Osteoblast (primary cell): Measurements from ENCODE around the gene ATP2B2. TPM values are rescaled to one million over a fixed set of nuclear protein-coding genes. Genes with fewer than 3 reads are reported as not detected.

Source experiments
- DNase-seq: peaks from one replicate; pipeline ENCODE4 v3.0.0; 2011; ENCODE audit warnings: low spot score, mixed read lengths; ENCODE audit not compliant: insufficient read length; ENCODE audit errors: missing footprints
- H2AFZ ChIP-seq: 2 replicates; pipeline ENCODE4 v1.6.0; 2011; ENCODE audit warnings: mild to moderate bottlenecking, low read length
- H3K27ac ChIP-seq: 2 replicates; pipeline ENCODE4 v1.5.1; 2011; ENCODE audit warnings: mild to moderate bottlenecking, low read depth, low read length, moderate library complexity
- H3K27me3 ChIP-seq: 2 replicates; pipeline ENCODE4 v1.6.0; 2012; ENCODE audit warnings: mild to moderate bottlenecking, control low read depth, inconsistent platforms, low read length, moderate library complexity; ENCODE audit not compliant: insufficient read depth
- H3K36me3 ChIP-seq: 2 replicates; pipeline ENCODE4 v1.5.1; 2011; ENCODE audit warnings: mild to moderate bottlenecking, low read length, control low read depth, moderate library complexity; ENCODE audit not compliant: insufficient read depth
- H3K4me1 ChIP-seq: 2 replicates; pipeline ENCODE4 v1.5.1; 2011; ENCODE audit warnings: mild to moderate bottlenecking, low read length, control low read depth, moderate library complexity; ENCODE audit not compliant: insufficient read depth
- H3K4me2 ChIP-seq: 2 replicates; pipeline ENCODE4 v1.6.0; 2011; ENCODE audit warnings: mild to moderate bottlenecking, low read length; ENCODE audit not compliant: insufficient read depth
- H3K4me3 ChIP-seq: fragments of 200-600 bp; sonication (generic); 3 replicates; pipeline ENCODE4 v1.5.1; 2012; ENCODE audit warnings: mild to moderate bottlenecking, low read length, inconsistent platforms; ENCODE audit not compliant: insufficient read depth
- H3K79me2 ChIP-seq: 2 replicates; pipeline ENCODE4 v1.6.0; 2012; ENCODE audit warnings: mild to moderate bottlenecking, low read length, control low read depth, inconsistent platforms; ENCODE audit not compliant: insufficient read depth
- H3K9me3 ChIP-seq: 2 replicates; pipeline ENCODE4 v1.5.1; 2011; ENCODE audit warnings: low read depth, low read length, control low read depth
- H4K20me1 ChIP-seq: 2 replicates; pipeline ENCODE4 v1.6.0; 2012; ENCODE audit warnings: mild to moderate bottlenecking, low read length, control low read depth; ENCODE audit not compliant: insufficient read depth
- CTCF ChIP-seq: IDR thresholded peaks from 2 replicates; pipeline ENCODE4 v1.5.1; 2011; ENCODE audit warnings: mild to moderate bottlenecking, low read depth, low read length, moderate library complexity; ENCODE audit errors: extremely low read depth
- total RNA-seq: library from RNA; depleted of rRNA; stranded (reverse); fragments of >200 nt; gene quantifications from 2 replicates; pipeline ENCODE4 v1.2.3, GENCODE V29; 2012

Gene ATP2B2
- total RNA-seq, 1 donor, result not detected

- Histone ChIP-seq H3K36me3 (no peaks in the 10 kb centered on the region), H3K4me2 (no peak overlapping the region), H3K27ac (no peak overlapping the region), H4K20me1 (no peaks in the 10 kb centered on the region), H3K79me2 (no peaks in the 10 kb centered on the region), H3K9me3 (no peaks in the 10 kb centered on the region), H3K4me3 (no peak overlapping the region), H2AFZ (no peak overlapping the region), H3K4me1 (no peaks in the 10 kb centered on the region), H3K27me3 (peaks cover 7% of the 10 kb centered on the region)
- peak; percentile 76 for DNase-seq
- TF ChIP-seq CTCF, result no peak
Measured at GRCh38 chr3:10400050-10400748, 105.2 kb downstream of the ATP2B2 start.

GRCh38 chr3:10399634-10400033 is 105.8 kb downstream of the ATP2B2 start:
- Histone ChIP-seq H3K9me3 (no peaks in the 10 kb centered on the region), H4K20me1 (no peaks in the 10 kb centered on the region), H3K79me2 (no peaks in the 10 kb centered on the region), H3K4me1 (no peaks in the 10 kb centered on the region), H3K27ac (no peak overlapping the region), H3K36me3 (no peaks in the 10 kb centered on the region), H2AFZ (no peak overlapping the region), H3K4me3 (no peak overlapping the region), H3K27me3 (peaks cover 9% of the 10 kb centered on the region), H3K4me2 (no peak overlapping the region)
- DNase-seq, result no peak
- no peak for TF ChIP-seq CTCF

GRCh38 chr3:10398341-10398740 is 107.0 kb downstream of the ATP2B2 start:
- no peak overlapping the region for H3K27ac ChIP-seq
- no peak for TF ChIP-seq CTCF
- peak; percentile 29 for DNase-seq
- no peaks in the 10 kb centered on the region for H3K9me3 ChIP-seq
- H4K20me1 ChIP-seq, result no peaks in the 10 kb centered on the region
- H3K4me1 ChIP-seq, result no peaks in the 10 kb centered on the region
- no peaks in the 10 kb centered on the region for H3K36me3 ChIP-seq
- no peak overlapping the region for H3K4me2 ChIP-seq
- no peaks in the 10 kb centered on the region for H3K79me2 ChIP-seq
- no peak overlapping the region for H2AFZ ChIP-seq
- peaks cover 9% of the 10 kb centered on the region for H3K27me3 ChIP-seq
- H3K4me3 ChIP-seq, result no peak overlapping the region

GRCh38 chr3:10397879-10398278 is 107.5 kb downstream of the ATP2B2 start:
- DNase-seq, result peak; percentile 86

More at GRCh38 chr3:10397879-10398278, 107.5 kb downstream of the ATP2B2 start:
- Histone ChIP-seq H3K9me3 (no peaks in the 10 kb centered on the region), H3K36me3 (no peaks in the 10 kb centered on the region), H3K4me1 (no peaks in the 10 kb centered on the region), H3K4me3 (no peak overlapping the region), H4K20me1 (no peaks in the 10 kb centered on the region), H3K27me3 (peaks cover 9% of the 10 kb centered on the region), H2AFZ (no peak overlapping the region), H3K79me2 (no peaks in the 10 kb centered on the region), H3K27ac (no peak overlapping the region), H3K4me2 (no peak overlapping the region)
- no peak for TF ChIP-seq CTCF
